ENCODE measurements around the gene NKAPL. TPM values are rescaled to one million over a fixed set of nuclear protein-coding genes. Genes with fewer than 3 reads are reported as not detected.
A peak's percentile ranks its signal among the peaks of the same experiment; 100 is the strongest.

NKAPL gene
- total and polyA plus RNA-seq, 2 of the 13 experiments (the other 11 are each of a cell fraction or from before 2014, with no cell fraction given), result not detected

DNA sequence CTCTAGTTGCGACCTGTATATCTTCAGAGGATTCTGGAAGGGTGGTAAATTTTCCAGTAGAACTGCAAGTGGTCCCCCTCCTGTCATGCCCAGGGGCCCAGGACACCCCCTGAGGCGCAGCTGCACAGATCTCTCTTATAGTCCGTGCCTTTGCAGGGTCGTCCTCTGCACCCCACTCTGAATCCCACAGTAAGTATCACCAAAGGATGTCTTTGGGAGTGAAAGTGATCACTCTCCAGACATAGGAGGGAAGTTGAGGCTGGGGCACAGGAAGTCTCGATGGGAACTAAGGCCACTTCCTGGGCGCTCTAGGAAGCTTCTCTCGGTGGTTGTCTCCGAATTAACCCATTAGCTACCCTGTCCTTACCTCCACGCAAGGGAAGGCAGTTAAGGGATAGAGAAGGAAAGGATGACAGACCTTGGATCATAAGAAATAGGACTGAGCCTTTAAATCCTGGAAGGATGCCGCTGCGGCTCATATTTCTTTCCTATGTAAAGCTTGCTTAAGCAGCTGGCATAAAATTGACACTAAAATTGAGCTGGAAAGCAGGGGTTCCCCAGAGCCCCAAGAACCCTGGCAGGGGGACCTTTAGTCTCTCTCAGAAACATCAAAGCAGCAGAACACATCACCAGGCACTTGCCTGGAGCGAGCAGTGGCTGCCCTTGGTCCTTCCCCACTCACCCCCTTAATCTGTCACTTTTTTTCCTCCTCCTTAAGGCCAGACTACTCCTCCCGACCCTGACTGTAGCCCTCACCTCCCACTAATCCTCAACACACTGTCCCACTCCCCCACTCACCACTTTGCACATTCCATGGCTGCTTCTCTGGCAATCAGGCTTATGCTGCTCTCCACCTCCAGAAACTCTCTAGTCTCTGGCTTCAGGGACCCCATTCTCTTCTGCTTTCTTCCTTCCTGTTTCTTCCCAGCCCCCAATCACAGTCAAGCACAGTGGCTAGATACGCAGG is 6.8 kb upstream of the NKAPL start, which contains the start of gene ZKSCAN4 (continued):
- TF ChIP-seq ZNF552 (CRISPR knock-in tag; IDR thresholded peaks at IDR 0.05; ENCODE audit: borderline replicate concordance) (0 out of 2 replicates have a peak, but pooled peaks have one; percentile 16), HMGA1 (CRISPR knock-in tag; conservative IDR thresholded peaks at IDR 0.05) (no peak), KLF13 (CRISPR knock-in tag; IDR thresholded peaks at IDR 0.05) (0 out of 2 replicates have a peak, but pooled peaks have one; percentile 59), ZMAT3 (CRISPR knock-in tag; conservative IDR thresholded peaks at IDR 0.05) (peak; percentile 40), HNRNPL (IDR thresholded peaks at IDR 0.05; ENCODE audit: low read depth, low read length) (no peak), ZSCAN9 (CRISPR knock-in tag; IDR thresholded peaks at IDR 0.05; ENCODE audit: borderline replicate concordance) (peak; percentile 25; the same call in 1 of the 2 replicates), BRCA1 (CRISPR knock-in tag; IDR thresholded peaks at IDR 0.05) (no peak), CCDC6 (CRISPR knock-in tag; IDR thresholded peaks at IDR 0.05) (peak; percentile 53; the same call in 1 of the 2 replicates), ZC3H13 (CRISPR knock-in tag; IDR thresholded peaks at IDR 0.05) (peak; percentile 59; the same call in 1 of the 2 replicates), RBAK (CRISPR knock-in tag; IDR thresholded peaks at IDR 0.05) (no peak), MAFK (conservative IDR thresholded peaks at IDR 0.05 in 1 of 2, IDR thresholded peaks at IDR 0.05 in 1 of 2; ENCODE audit: low read length in 2 of 2) (no peak), ZFP36L2 (CRISPR knock-in tag; IDR thresholded peaks at IDR 0.05) (no peak), IRF2 (CRISPR knock-in tag; IDR thresholded peaks at IDR 0.05) (peak; percentile 99)
- TF ChIP-seq, protein P1, sequence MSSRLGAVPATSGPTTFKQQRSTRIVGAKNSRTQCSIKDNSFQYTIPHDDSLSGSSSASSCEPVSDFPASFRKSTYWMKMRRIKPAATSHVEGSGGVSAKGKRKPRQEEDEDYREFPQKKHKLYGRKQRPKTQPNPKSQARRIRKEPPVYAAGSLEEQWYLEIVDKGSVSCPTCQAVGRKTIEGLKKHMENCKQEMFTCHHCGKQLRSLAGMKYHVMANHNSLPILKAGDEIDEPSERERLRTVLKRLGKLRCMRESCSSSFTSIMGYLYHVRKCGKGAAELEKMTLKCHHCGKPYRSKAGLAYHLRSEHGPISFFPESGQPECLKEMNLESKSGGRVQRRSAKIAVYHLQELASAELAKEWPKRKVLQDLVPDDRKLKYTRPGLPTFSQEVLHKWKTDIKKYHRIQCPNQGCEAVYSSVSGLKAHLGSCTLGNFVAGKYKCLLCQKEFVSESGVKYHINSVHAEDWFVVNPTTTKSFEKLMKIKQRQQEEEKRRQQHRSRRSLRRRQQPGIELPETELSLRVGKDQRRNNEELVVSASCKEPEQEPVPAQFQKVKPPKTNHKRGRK (CRISPR knock-in tag; IDR thresholded peaks at IDR 0.05), result 0 out of 2 replicates have a peak, but pooled peaks have one; percentile 63
- TF ChIP-seq, protein P2, sequence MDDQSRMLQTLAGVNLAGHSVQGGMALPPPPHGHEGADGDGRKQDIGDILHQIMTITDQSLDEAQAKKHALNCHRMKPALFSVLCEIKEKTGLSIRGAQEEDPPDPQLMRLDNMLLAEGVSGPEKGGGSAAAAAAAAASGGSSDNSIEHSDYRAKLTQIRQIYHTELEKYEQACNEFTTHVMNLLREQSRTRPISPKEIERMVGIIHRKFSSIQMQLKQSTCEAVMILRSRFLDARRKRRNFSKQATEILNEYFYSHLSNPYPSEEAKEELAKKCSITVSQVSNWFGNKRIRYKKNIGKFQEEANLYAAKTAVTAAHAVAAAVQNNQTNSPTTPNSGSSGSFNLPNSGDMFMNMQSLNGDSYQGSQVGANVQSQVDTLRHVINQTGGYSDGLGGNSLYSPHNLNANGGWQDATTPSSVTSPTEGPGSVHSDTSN (CRISPR knock-in tag; IDR thresholded peaks at IDR 0.05; ENCODE audit: borderline replicate concordance), result no peak
- TF ChIP-seq, protein P3, sequence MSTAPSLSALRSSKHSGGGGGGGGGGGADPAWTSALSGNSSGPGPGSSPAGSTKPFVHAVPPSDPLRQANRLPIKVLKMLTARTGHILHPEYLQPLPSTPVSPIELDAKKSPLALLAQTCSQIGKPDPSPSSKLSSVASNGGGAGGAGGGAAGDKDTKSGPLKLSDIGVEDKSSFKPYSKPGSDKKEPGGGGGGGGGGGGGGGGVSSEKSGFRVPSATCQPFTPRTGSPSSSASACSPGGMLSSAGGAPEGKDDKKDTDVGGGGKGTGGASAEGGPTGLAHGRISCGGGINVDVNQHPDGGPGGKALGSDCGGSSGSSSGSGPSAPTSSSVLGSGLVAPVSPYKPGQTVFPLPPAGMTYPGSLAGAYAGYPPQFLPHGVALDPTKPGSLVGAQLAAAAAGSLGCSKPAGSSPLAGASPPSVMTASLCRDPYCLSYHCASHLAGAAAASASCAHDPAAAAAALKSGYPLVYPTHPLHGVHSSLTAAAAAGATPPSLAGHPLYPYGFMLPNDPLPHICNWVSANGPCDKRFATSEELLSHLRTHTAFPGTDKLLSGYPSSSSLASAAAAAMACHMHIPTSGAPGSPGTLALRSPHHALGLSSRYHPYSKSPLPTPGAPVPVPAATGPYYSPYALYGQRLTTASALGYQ (CRISPR knock-in tag; IDR thresholded peaks at IDR 0.05), result peak; percentile 23; the same call in 1 of the 2 replicates

Measured in HepG2 (cell line).